HCT116 (cell line): ENCODE results near the gene ODAPH. TPM values are rescaled to one million over a fixed set of nuclear protein-coding genes. Genes with fewer than 3 reads are reported as not detected.
A peak's percentile ranks its signal among the peaks of the same experiment; 100 is the strongest.

Source experiments
- ATAC-seq: fragments of 200-7000 bp; cut with Tn5 transposase; 2 replicates; pipeline ENCODE4 v1.9.1; 2020; ENCODE audit warnings: mild to moderate bottlenecking, moderate library complexity
- BruUV-seq: library from RNA; stranded (reverse); fragments of 400-500 nt; replicated peaks from 2 replicates; lab custom pipeline; 2021; lab: Mats Ljungman, UMichigan
- CTCF ChIA-PET: fragments of 300-600 bp; sonication (Branson Sonifier 250); formaldehyde crosslinking; loops from one replicate; lab custom pipeline; 2021; ENCODE audit warnings: antibody characterized with exemption; lab: Charles Lee
- POLR2A ChIA-PET: fragments of 300-600, 350-600 bp; sonication (Branson Sonifier 250); formaldehyde crosslinking; loops from one replicate; lab custom pipeline; 2021; ENCODE audit warnings: antibody characterized with exemption; lab: Charles Lee
- RAD21 ChIA-PET, 2 experiments: fragments of 300-600 bp; sonication (Branson Sonifier 250); formaldehyde crosslinking; loops; one replicate each; lab custom pipeline; 2023; ENCODE audit warnings: low total read pairs in 2 of 2; ENCODE audit not compliant: uncharacterized antibody in 2 of 2, unreplicated experiment in 2 of 2, low non-redundant PET in 1 of 2; lab: Charles Lee
- DNase-seq: peaks from one replicate; pipeline ENCODE4 v3.0.0-alpha.2; 2010; ENCODE audit warnings: low read depth, low spot score
- H2AFZ ChIP-seq: fragments of 200-600 bp; shearing (Covaris generic), sonication (generic); 2 replicates; pipeline ENCODE4 v1.6.1; 2017; ENCODE audit warnings: low read depth, mixed run types, mixed read lengths, antibody characterized with exemption, low read length; ENCODE audit not compliant: poor library complexity, severe bottlenecking
- H3K27ac ChIP-seq: 2 replicates; pipeline ENCODE4 v1.5.1; 2012; ENCODE audit warnings: low read depth, low read length
- H3K27me3 ChIP-seq: fragments of 200-600 bp; sonication (generic); 2 replicates; pipeline ENCODE4 v1.6.1; 2016; ENCODE audit warnings: mixed run types, low read length, mixed read lengths; ENCODE audit not compliant: insufficient read depth
- H3K36me3 ChIP-seq, 2 experiments: fragments of 200-500 bp in 1 of 2; fragments of 200-600 bp in 1 of 2; sonication (Bioruptor generic) in 1 of 2; sonication (generic) in 1 of 2; 2 replicates each; pipeline versions ENCODE4 v1.5.1 to v1.6.1; 2014 to 2016; ENCODE audit warnings: low read length in 2 of 2, inconsistent platforms in 1 of 2, mixed read lengths in 1 of 2, mixed run types in 1 of 2; ENCODE audit not compliant: insufficient read depth in 2 of 2, control insufficient read depth in 1 of 2
- H3K4me1 ChIP-seq, 2 experiments: fragments of 200-600 bp in 1 of 2; sonication (generic) in 1 of 2; 2 replicates each; pipeline versions ENCODE4 v1.5.1 to v1.6.1; 2012 to 2017; ENCODE audit warnings: low read length in 2 of 2, inconsistent platforms in 1 of 2, mild to moderate bottlenecking in 1 of 2, mixed read lengths in 1 of 2, mixed run types in 1 of 2, moderate library complexity in 1 of 2; ENCODE audit not compliant: insufficient read depth in 2 of 2, control insufficient read depth in 1 of 2
- H3K4me2 ChIP-seq: fragments of 200-600 bp; sonication (generic); 2 replicates; pipeline ENCODE4 v1.6.1; 2017; ENCODE audit warnings: mixed run types, low read length, mixed read lengths
- H3K4me3 ChIP-seq, 2 experiments: fragments of 200-600 bp in 1 of 2; sonication (generic) in 1 of 2; replicated peaks in 1 of 2; 2 replicates each; pipeline ENCODE4 v1.5.1; 2011 to 2016; ENCODE audit warnings: low read length in 2 of 2, control low read depth in 1 of 2, low read depth in 1 of 2, mild to moderate bottlenecking in 1 of 2, mixed read lengths in 1 of 2, mixed run types in 1 of 2
- H3K79me2 ChIP-seq: fragments of 200-600 bp; sonication (generic); 2 replicates; pipeline ENCODE4 v1.6.1; 2017; ENCODE audit warnings: mild to moderate bottlenecking, mixed run types, low read length, moderate library complexity, mixed read lengths; ENCODE audit not compliant: insufficient read depth
- H3K9ac ChIP-seq: fragments of 200-600 bp; sonication (generic); 2 replicates; pipeline ENCODE4 v1.6.1; 2016; ENCODE audit warnings: low read length, mixed read lengths
- H3K9me2 ChIP-seq: fragments of 200-600 bp; sonication (generic), shearing (Covaris generic); 2 replicates; pipeline ENCODE4 v1.6.1; 2017; ENCODE audit warnings: mixed run types, mild to moderate bottlenecking, moderate library complexity; ENCODE audit not compliant: insufficient read depth
- H3K9me3 ChIP-seq, 2 experiments: fragments of 200-500 bp in 1 of 2; fragments of 200-600 bp in 1 of 2; sonication (Bioruptor generic) in 1 of 2; sonication (generic) in 1 of 2; 2 replicates each; pipeline ENCODE4 v1.6.1; 2014 to 2017; ENCODE audit warnings: low read length in 2 of 2, mixed read lengths in 2 of 2, inconsistent platforms in 1 of 2, low read depth in 1 of 2, mild to moderate bottlenecking in 1 of 2, mixed run types in 1 of 2, moderate library complexity in 1 of 2; ENCODE audit not compliant: control insufficient read depth in 1 of 2, insufficient read depth in 1 of 2
- H4K20me1 ChIP-seq: fragments of 200-600 bp; sonication (generic), shearing (Covaris generic); 2 replicates; pipeline ENCODE4 v1.6.1; 2017; ENCODE audit warnings: mixed run types, mild to moderate bottlenecking, moderate library complexity; ENCODE audit not compliant: insufficient read depth
- ELF1 ChIP-seq: IDR thresholded peaks from 2 replicates; pipeline ENCODE4 v1.6.1; 2012; ENCODE audit warnings: low read depth, borderline replicate concordance
- EZH2 ChIP-seq: fragments of 200-600 bp; sonication (generic); IDR thresholded peaks from 2 replicates; pipeline ENCODE4 v1.6.1; 2017; ENCODE audit warnings: antibody characterized with exemption, mixed run types
- FOSL1 ChIP-seq: IDR thresholded peaks from 2 replicates; pipeline ENCODE4 v1.6.1; 2012; ENCODE audit warnings: low read depth
- POLR2A ChIP-seq: IDR thresholded peaks from 2 replicates; pipeline ENCODE4 v1.7.0; 2011; ENCODE audit warnings: borderline replicate concordance; ENCODE audit not compliant: insufficient read depth, insufficient read length; ENCODE audit errors: extremely low read depth
- SP1 ChIP-seq: IDR thresholded peaks from 2 replicates; pipeline ENCODE4 v1.6.1; 2012; ENCODE audit warnings: low read depth
- intact Hi-C: fragments of 100-400 bp; cut with micrococcal nuclease; formaldehyde crosslinking; loops from 2 replicates; pipeline ENCODE4 v1.10.0; 2022
- total RNA-seq: library from RNA; stranded (reverse); gene quantifications from one replicate; pipeline ENCODE4 v1.2.1, GENCODE V29; 2021; ENCODE audit not compliant: unreplicated experiment
- TF ChIP-seq, protein P1 (sequence below), 3 experiments: fragments of 200-600 bp in 1 of 3; sonication (generic) in 1 of 3; IDR thresholded peaks in 2 of 3; conservative IDR thresholded peaks in 1 of 3; 2 replicates each; pipeline ENCODE4 v1.5.1; 2012 to 2017; ENCODE audit warnings: low read depth in 2 of 3, low read length in 2 of 3, antibody characterized with exemption in 1 of 3, borderline replicate concordance in 1 of 3, control low read depth in 1 of 3, mild to moderate bottlenecking in 1 of 3, mixed read lengths in 1 of 3, mixed run types in 1 of 3, moderate library complexity in 1 of 3; ENCODE audit not compliant: insufficient read depth in 1 of 3

The ODAPH gene
- total RNA-seq, 1 experiment from 2014 or later: not detected

- H3K36me3 ChIP-seq: peaks cover 4 to 9% of the 10 kb centered on the region in 2 experiments; a peak in 2 of 4 replicates
- no TSS peak for BruUV-seq
- ATAC-seq: no peak
- peaks cover 4% of the 10 kb centered on the region; the same call in 1 of the 2 replicates for H4K20me1 ChIP-seq
- H3K4me1 ChIP-seq: peaks cover 8 to 24% of the 10 kb centered on the region in 2 experiments; a peak in 3 of 4 replicates
- no peak overlapping the region for H3K9ac ChIP-seq
- H3K4me2 ChIP-seq: peak overlapping the region; percentile 95; the same call in 1 of the 2 replicates
- POLR2A ChIA-PET: no interaction called here
- no peak for DNase-seq
- no peak overlapping the region for H3K4me3 ChIP-seq
- H3K9me2 ChIP-seq: no peaks in the 10 kb centered on the region
- no peaks in the 10 kb centered on the region for H3K9me3 ChIP-seq
- RAD21 ChIA-PET: no interaction called here
- H3K27ac ChIP-seq: no peak overlapping the region
- no peak overlapping the region for H2AFZ ChIP-seq
- H3K79me2 ChIP-seq: peaks cover 82% of the 10 kb centered on the region
- TF ChIP-seq, protein P1, sequence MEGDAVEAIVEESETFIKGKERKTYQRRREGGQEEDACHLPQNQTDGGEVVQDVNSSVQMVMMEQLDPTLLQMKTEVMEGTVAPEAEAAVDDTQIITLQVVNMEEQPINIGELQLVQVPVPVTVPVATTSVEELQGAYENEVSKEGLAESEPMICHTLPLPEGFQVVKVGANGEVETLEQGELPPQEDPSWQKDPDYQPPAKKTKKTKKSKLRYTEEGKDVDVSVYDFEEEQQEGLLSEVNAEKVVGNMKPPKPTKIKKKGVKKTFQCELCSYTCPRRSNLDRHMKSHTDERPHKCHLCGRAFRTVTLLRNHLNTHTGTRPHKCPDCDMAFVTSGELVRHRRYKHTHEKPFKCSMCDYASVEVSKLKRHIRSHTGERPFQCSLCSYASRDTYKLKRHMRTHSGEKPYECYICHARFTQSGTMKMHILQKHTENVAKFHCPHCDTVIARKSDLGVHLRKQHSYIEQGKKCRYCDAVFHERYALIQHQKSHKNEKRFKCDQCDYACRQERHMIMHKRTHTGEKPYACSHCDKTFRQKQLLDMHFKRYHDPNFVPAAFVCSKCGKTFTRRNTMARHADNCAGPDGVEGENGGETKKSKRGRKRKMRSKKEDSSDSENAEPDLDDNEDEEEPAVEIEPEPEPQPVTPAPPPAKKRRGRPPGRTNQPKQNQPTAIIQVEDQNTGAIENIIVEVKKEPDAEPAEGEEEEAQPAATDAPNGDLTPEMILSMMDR (IDR thresholded peaks at IDR 0.05 in 2 of 3, conservative IDR thresholded peaks at IDR 0.05 in 1 of 3; ENCODE audit: borderline replicate concordance in 1 of 3, insufficient read depth in 1 of 3, low read depth in 2 of 3, low read length in 2 of 3): no peak
- TF ChIP-seq EZH2: no peak
- no peak for TF ChIP-seq FOSL1
- TF ChIP-seq SP1: no peak
- no peak for TF ChIP-seq POLR2A
- no peak for TF ChIP-seq ELF1
- H3K27me3 ChIP-seq: no peaks in the 10 kb centered on the region
- CTCF ChIA-PET: no interaction called here
- intact Hi-C loops: loop anchor here (5.0 kb wide), 1 partner anchor 1240 kb away; no protein-coding TSS in a partner anchor
Measured at GRCh38 chr4:75511841-75512240, 44.0 kb upstream of the ODAPH start.
